Activated T-cell treated with anti-CD3 and anti-CD28 coated beads, Interleukin-2, amount 50 U/mL, for 1 hour (primary cell): Measurements from ENCODE around the gene ZNF277.
"Not testable (repeated sequence)": the region's sequence is repeated elsewhere in the genome, so short reads cannot be mapped to it uniquely, and the experiment has no call there.

Experiments
- DNase-seq: peaks from one replicate; pipeline ENCODE4 v3.0.0-alpha.2; 2020

Gene ZNF277

DNA sequence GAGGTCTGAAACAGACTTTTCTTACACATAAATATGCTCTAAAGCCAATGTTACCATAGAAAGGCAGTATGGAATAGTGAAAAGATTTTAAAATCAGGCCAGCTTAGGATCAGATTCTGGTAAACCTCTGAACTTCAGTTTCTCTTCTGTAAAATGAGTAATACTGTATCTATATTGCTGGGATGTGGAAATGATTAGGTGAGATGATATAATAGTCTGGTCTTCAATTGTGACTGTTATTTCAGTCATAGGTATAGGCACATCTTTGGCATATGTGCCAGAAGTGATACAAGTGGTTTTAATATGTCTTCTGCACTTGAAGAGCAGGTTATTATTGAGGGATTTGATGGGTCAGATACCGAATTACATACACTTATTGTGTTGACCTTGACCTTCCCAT, 7.2 kb downstream of the ZNF277 start:
- DNase-seq: no peak

DNA sequence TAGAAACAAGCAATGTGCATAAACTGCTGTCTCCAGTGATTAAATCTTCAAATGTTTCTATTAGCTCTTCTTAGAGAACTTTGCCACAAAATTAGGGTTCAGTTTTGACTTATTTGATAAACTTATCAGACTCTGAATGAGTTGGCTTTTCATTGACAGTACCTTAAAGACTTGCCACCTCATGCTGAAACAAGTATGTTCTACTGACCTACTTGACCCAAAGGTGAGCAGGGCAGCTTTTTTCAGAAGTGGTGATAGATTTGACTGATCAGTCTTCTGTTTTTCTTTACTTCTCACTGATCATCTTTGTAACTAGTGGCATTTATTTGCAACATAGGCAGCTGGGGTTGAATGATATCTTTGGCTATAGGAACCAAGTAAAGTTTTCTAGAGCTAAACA, 7.8 kb downstream of the ZNF277 start:
- no peak for DNase-seq

DNA sequence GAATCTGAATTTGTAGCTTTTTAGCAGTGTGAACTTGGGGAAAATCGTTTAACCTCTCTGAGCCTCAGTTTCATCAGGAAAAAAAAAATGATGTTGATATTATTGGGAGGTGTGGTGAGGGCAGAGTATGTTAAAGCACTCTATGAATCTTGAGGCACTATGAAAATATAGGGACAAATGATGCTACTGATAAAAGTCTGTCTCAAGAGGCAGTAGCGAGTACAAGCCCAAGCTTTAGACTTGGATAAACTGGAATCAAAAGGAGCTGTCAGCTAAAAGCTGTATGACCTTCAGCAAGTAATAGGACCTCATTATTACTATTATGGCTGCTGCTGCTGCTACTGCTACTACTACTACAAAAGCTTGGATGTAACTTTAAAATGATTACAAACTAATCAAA, 8.4 kb downstream of the ZNF277 start:
- DNase-seq: no peak

DNA sequence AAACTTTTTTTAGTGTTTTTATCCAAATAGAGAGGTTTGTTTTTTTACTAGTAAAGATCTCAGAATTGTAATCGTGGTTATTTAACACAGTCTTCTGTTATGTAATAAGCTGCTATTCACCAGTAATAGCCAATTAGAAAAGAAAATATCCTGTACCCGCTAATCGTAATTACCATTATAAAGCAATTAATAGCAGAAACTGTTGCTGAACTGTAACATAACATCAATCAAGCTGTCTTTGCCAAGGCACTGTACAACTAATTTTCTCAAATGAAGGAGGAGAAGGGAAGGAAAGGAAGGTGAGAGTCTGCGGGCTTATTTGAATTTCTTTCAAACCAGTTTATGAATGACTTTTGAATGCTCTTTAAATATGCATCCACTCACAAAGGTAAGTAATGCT, 9.3 kb downstream of the ZNF277 start:
- DNase-seq: no peak

DNA sequence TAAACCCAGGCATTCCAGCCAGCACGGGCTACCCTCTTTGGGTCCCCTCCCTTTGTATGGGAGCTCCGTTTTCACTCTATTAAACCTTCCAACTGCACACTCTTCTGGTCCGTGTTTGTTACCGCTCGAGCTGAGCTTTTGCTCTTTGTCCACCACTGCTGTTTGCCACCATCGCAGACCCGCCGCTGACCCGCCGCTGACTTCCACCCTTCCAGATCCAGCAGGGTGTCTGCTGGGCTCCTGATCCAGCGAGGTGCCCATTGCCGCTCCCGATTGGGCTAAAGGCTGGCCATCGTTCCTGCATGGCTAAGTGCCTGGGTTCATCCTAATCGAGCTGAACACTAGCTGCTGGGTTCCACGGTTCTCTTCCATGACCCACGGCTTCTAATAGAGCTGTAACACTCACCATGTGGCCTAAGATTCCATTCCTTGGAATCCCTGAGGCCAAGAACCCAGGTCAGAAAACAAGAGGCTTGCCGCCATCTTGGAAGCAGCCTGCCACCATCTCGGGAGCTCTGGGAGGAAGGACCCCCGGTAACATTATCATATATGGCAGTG, 14.5 kb downstream of the ZNF277 start:
- no peak for DNase-seq

DNA sequence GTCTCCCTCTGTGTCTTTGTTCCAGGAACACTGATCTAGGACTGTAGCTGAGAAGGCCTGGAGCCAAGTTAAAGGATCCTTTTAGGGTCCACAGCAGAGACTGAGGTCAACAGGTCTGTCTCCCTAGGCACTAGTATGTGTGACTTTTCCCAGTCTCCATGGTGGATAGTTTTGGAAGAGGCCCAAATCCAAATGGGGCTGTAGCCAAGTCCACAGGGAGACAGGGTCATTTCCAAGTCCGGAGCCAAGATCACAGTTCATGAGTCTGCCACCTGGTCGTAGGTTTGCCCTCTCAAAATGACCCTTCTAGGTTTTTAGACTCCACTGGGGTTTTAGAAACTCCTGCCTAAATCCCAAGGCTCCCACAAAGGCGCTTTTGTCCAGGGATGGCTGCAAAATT, 16.8 kb downstream of the ZNF277 start:
- no peak for DNase-seq

DNA sequence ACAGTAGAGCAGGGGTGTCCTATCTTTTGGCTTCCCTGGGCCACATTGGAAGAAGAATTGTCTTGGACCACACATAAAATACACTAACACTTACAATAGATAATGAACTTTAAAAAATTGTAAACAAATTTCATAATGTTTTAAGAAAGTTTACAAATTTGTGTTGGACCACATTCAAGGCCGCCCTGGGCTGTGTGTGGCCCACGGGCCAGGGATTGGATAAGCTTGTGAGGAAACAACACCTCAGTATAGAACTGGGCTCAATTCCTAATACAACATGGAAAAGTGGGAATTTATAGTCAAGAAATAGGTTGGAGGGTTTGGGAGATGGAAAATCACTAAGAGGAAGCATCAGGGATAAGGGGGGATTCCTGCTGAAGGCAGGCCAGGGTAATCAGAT, 17.7 kb downstream of the ZNF277 start:
- DNase-seq: no peak

DNA sequence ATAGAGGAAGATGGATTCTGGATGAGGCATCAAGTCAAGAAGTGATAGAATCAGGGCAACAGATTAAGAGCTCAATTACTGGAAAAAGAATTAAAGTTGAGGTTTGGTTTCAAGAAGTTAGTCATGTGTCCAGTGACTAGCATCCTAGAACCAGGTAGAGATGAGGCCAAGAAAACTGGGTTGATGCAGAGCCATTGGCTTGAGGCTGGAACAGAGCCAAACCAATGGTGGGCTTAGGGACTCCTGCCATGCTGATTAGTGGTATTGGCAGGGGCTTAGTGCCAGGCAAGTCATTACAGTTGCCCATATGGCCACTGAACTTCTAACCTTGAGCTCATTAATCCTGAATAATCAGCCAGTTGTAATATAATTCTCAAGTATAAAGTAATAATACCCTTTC, 18.5 kb downstream of the ZNF277 start:
- no peak for DNase-seq

DNA sequence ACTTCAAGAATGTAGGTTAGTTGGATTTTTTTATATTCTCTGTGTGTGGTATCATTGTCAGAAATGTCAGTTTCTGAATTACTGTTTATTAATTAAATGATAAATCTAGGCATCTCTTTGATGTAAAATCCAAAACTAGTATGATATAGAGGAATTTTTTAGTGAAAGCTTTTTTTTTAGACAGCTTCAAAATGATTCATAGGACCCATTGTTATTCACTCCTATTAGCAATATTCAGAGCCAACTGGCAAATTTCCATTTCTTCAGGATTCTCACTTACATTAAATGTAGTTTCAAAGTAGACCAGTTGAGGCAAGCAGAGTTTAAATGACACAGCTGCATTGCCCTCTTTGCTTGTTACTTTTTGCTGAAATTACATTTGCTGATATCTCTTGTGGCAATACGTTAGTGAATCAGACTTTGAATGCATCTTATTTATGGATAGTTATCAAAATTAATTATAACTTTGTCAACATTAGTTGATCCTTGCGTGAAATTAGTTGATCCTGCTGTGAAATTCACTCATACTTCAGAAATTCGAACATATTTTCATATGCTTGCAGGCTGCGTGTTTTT, 20.3 kb downstream of the ZNF277 start:
- no peak for DNase-seq

DNA sequence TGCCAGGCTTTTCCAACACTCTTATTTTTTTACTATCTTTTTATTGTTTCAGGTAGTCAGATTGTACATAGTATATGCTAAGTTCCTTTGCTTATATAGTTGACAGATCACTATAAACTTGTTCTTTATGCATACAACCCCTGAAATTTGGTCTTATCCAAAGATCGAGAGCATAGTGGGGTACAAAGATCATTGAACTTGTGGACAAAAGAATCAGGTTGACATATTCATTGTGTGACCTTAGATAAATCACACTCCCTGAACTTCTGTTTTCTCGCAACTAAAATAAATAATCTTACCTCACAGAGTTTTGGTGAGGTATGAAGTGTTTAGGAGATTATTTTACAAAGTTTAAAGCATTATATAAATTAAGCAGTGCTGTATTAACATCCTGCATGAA, 22.1 kb downstream of the ZNF277 start:
- no peak for DNase-seq

DNA sequence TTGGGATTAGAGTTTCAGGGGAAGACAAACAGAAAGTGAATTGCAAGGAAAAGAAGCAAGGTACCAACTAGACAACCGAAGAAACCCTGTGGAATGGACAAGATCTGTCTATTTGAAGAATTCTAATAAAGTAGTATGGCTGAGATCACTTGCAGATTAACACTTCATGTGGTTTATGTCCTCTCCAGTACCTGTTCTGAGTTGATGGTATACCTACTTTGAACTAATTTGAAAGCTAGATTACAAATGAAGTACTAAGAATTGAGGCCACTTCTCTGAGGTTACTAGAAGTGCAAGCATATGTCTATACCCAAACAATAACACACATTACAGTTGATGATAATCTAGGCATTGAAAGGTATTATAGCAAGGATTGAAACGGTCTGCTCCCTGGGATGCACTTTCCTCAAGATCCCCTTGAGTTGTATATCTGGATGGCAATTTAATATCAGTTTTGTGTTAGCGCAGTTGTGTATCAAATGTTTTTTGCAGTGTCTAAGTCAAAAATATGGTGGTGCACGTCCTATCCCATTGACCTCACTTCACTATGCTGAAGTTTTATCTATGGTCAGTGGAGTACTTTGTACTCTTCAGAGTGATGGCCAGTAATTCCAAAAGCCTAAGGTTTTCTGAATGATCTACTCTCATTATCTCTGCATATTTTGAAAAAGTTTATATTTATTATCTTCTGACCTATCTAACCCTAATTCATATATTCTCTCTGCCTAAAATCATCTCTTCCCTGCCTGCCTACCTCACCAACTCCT, 25.9 kb downstream of the ZNF277 start:
- DNase-seq: no peak

DNA sequence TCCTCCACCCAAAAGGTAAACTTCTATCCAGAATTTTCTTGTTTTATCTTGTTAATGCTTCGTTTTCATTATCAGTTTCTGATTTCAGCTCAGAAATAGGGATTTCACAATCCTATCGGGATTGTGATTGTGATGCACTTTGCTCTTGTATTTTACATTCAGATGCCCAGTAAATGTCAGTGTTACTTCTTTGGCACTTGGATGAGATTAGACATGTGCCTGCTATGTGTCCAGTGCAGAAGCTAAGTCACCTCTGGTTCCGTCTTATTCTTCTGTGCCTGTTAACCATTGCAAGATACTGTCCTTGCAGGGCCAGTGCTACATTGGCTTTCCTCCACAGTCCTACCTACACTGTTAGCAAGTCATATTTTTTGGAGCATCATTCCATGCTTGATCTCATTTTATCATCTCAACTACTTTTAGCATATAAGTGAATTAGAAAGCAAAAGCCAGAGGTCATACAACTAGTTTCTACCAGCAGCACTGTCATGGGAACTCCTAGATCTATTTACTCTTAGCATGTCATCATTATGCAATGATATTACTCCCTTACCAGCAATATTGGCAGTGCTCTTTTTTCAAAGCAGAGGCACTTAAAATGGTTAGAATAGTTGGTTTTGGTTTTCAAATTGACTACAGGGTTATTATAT, 26.7 kb downstream of the ZNF277 start:
- DNase-seq: no peak

DNA sequence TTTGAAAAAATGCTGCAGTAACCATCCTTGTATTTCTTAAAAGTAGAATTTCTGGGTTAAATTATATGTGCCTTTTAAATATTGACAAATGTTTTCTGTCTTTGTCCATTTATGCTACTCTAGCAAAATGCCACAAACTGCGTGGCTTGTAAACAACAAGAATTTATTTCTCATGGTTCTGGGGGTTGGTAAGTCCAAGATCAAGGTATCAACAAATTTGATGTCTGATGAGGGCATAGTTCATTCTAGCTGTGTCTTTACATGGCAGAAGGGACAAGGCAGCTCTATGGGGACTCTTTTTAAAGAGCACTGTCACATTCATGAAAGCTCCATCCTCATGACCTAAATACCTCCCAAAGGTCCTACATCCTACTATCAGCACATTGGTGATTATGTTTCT, 27.7 kb downstream of the ZNF277 start:
- DNase-seq: no peak

DNA sequence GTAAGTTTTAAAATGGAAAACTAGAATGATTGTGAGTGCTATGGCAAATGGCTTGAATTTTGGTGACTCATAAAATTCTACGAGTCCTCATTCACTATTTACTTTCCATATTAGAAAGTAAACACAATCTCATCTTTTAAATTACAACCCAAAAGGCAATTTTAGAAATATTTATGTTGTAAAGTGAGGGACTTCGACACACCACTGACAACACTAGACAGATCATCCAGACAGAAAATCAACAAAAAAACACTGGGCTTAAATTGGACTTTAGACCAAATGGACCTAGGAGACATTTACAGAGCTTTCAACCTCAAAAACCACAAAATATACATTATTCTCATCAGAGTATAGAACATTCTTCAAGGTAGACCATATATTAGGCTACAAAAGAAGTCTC, 30.1 kb downstream of the ZNF277 start:
- no peak for DNase-seq

DNA sequence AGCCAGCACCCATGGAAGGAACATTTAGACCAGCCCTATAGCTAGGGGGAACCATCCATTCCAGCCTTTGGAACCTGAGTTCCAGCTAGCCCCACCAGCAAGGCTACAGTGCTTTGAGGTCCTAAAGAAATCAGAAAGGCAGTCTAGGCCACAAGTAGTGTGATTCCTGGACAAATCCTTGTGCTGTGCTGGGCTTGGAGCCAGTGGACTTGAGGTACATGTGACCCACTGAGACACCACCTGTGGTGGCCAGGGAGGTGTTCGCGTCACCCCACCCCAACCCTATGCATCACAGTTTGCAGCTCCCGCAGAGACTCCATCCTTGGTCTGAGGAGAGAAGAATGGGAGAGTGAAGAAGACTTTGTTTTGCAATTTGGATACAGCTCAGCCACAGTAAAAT, 31.8 kb downstream of the ZNF277 start:
- no peak for DNase-seq

DNA sequence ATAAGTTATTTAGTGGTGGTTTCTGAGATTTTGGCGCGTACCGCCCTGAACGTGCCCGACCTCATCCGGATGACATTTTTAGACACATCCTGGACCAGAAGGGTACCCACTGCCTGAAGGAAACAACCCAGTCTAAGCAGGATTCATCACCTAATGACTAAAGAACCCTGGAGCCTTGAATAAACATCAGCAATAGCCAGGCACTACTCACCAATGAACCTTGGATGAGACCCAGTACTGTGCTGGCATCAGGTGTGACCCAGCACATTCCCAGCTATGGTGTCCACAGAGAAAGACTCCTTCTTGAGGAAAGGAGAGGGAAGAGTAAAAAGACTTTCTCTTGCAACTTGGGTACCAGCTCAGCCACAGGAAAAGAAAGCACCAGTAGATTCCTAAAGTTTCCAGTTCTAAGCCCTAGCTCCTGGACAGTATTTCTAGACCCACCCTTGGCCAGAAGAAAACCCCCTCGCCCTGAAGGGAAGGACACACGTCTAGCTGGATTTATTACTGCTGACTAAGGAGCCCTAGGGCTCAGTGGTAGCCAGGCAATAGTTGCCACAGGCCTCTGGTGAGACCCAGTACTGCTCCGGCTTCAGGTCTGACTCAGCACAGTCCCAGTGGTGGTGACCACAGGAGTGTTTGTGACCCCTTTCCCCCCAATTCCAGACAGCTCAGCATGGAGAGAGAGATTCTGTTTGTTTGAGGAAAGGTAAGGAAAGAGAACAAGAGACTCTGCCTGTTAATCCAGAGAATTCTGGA, 32.5 kb downstream of the ZNF277 start:
- no peak for DNase-seq

DNA sequence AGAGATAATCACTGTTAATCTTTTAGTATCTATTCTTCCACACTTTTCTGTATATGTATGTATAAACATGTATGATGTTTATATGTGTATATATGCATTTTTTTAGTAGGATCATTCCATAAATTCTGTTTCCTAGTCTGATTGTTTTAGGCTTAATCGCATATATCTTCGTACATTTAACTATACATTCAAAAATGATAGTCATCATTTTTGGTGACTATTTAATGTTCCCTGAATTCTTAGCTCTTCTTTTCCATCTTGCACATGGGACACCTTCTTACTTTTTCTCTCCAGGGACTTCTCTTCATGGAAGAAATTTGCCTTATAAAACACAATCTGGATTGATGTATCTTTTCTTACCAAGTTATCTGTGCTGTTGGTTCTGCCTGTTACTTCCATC, 42.1 kb downstream of the ZNF277 start:
- DNase-seq: no peak

DNA sequence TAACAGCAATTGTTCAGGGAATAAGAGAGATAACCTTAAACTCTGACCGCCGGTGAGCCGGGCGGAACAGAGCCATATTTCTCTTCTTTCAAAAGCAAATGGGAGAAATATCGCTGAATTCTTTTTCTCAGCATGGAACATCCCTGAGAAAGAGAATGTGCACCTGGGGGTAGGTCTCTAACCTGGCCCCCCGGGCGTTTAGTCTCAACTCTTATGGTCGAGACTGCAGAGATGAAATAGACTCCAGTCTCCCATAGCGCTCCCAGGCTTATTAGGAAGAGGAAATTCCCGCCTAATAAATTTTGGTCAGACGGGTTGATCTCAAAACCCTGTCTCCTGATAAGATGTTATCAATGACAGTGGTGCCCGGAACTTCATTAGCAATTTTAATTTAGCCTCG, 43.5 kb downstream of the ZNF277 start:
- DNase-seq: not testable (repeated sequence)

DNA sequence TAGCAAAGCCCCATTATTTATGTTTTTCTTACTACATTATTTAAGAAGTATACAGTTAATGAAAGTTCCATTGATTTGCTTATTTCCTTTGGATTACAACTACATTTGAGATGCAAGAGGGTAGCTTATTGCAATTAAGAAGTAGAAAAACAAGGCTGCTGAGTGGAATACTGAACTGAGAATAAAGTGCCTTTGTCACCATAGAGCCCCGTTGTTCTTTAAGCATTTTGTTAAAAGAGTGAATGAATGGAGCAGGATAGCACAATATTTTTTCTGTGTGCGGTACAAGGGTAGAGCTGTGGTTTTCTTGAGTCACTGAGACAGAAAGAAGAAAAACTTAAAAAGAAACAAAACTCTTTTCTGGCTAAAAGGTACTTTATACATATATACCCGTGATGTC, 45.6 kb downstream of the ZNF277 start:
- DNase-seq: no peak

DNA sequence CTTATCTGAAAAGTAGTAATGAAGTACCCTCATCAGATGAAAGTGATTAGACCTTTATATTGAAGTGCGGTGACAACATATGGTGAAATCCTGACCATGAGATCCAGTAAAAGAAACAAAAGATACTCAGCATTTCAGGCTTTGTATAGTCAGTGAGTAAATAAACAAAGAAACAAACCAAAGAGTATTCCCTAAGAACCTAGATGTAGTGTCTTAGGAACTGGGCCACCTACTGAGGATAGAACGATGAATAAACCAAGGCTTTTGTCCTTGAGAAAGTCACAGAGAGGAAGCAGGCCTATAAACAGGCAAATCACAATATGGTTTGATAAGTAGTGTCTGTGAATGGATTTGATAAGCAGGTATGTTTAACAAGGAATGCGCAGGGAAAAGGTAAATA, 46.2 kb downstream of the ZNF277 start:
- no peak for DNase-seq

DNA sequence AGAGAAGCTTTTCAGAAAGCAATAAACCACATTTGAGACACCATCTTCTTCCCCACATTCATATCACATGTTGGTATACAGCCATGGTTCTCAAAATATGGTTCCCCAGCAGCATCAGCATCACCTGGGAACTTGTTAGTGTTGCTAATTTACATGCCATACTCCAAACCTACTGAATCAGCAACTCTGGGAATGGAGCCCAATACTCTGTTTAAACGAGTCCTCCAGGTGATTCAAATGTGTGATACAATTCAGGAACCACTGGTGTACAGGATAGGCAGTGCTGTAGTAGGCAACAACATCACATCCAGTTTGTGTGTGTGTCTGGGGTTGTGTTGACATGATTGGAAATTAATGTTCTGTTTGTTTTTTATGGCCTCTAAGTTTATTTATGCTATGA, 47.7 kb downstream of the ZNF277 start:
- no peak for DNase-seq

DNA sequence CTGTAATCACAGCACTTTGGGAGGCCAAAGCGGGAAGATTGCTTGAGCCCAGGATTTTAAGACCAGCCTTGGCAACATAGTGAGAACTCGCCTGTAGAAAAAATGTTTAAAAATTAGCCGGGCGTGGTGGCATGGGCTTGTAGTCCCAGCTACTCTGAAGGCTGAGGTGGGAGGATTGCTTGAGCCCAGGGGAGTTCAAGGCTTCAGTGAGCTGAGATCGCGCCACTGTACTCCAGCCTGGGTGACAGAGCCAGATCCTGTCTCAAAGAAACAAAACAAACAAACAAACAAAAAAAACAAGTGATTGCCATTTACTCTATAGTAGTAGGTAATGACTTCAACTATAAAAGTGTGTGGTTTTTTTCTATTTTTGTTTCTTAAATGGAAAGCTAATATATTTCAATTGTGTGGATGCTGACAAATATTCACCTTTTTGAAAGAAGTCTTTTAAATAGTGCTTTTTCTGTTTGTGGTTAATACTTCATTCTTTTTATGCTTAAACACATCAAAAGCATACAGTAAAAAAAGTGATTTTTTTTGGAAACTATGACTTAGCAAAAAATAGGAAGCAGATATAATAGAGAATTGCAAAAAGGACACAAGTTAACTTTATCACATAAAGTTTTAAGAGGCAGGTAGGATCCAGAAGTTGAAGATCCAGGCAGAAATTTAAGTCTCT, 48.4 kb downstream of the ZNF277 start:
- DNase-seq: no peak

DNA sequence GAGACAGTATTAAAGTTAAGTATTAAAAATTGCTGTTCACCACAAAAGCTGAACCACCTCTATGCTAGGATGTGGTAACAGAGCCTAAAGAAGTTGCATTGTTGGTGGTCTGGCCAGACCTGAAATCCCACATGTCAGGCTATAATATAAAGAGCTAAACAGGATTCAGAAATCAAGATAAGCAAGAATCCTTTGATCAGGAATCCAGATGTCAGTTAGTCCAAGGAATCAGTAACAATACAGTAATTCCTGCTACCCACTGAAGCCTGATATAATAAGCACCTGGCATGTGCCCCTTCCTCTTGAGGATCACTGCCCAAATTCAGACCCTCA, 48.9 kb downstream of the ZNF277 start:
- DNase-seq: no peak
